MCF 10A (cell line): ENCODE data around the gene NUB1. TPM values are rescaled to one million over a fixed set of nuclear protein-coding genes. Genes with fewer than 3 reads are reported as not detected.

Experiments
- BruUV-seq: library from RNA; stranded (reverse); fragments of 400-500 nt; replicated peaks from 2 replicates; lab custom pipeline; 2021; lab: Mats Ljungman, UMichigan
- CTCF ChIA-PET: fragments of 300-600 bp; sonication (Branson Sonifier 250); formaldehyde crosslinking; extraction: SDS; loops from one replicate; lab custom pipeline; 2021; ENCODE audit warnings: antibody characterized with exemption, inconsistent platforms; lab: Yijun Ruan, JAX
- POLR2A ChIA-PET: fragments of 300-600, 350-650 bp; sonication (Branson Sonifier 250); formaldehyde crosslinking; extraction: SDS; loops from one replicate; lab custom pipeline; 2020; ENCODE audit warnings: antibody characterized with exemption, inconsistent platforms; lab: Yijun Ruan, JAX
- DNase-seq: peaks from one replicate; pipeline ENCODE4 v3.0.0-alpha.2; 2018; ENCODE audit not compliant: unreplicated experiment
- H3K27ac Mint-ChIP-seq: one replicate; pipeline ENCODE4 v1.8.0; 2022; ENCODE audit warnings: mild to moderate bottlenecking, low read depth, mixed read lengths; ENCODE audit not compliant: unreplicated experiment
- H3K27me3 Mint-ChIP-seq: one replicate; pipeline ENCODE4 v1.8.0; 2022; ENCODE audit warnings: mixed read lengths; ENCODE audit not compliant: insufficient read depth, unreplicated experiment
- H3K36me3 Mint-ChIP-seq: one replicate; pipeline ENCODE4 v1.8.0; 2022; ENCODE audit warnings: mild to moderate bottlenecking, moderate library complexity, mixed read lengths; ENCODE audit not compliant: insufficient read depth, unreplicated experiment
- H3K4me1 Mint-ChIP-seq: one replicate; pipeline ENCODE4 v1.8.0; 2022; ENCODE audit warnings: mixed read lengths; ENCODE audit not compliant: insufficient read depth, unreplicated experiment
- H3K4me3 Mint-ChIP-seq: one replicate; pipeline ENCODE4 v1.8.0; 2022; ENCODE audit warnings: mild to moderate bottlenecking, moderate library complexity, mixed read lengths; ENCODE audit not compliant: unreplicated experiment
- H3K9me3 Mint-ChIP-seq: one replicate; pipeline ENCODE4 v1.8.0; 2022; ENCODE audit warnings: mixed read lengths; ENCODE audit not compliant: unreplicated experiment
- CTCF ChIP-seq: fragments of 200-600 bp; IDR thresholded peaks from one replicate; pipeline ENCODE4 v1.8.0; 2022; ENCODE audit warnings: antibody characterized with exemption, mild to moderate bottlenecking; ENCODE audit not compliant: unreplicated experiment
- intact Hi-C: fragments of 100-400 bp; cut with micrococcal nuclease; formaldehyde crosslinking; loops from 2 replicates; pipeline ENCODE4 v1.14.1; 2022
- total RNA-seq: library from RNA; stranded (reverse); gene quantifications from 2 replicates; pipeline ENCODE4 v1.2.3, GENCODE V29; 2022

NUB1 gene
- total RNA-seq, 1 experiment from 2014 or later: 53.3 TPM

GRCh38 chr7:151398446-151399304 is 57.1 kb downstream of the NUB1 start:
- CTCF ChIA-PET: interaction anchor here (0.7 to 1.8 kb wide), 4 partner anchors 30 to 50 kb away, joined by 3 to 4 read pairs (median 4); no protein-coding TSS in a partner anchor

GRCh38 chr7:151399305-151399601 is 57.6 kb downstream of the NUB1 start:
- Mint-ChIP-seq H3K27me3 (no peaks in the 10 kb centered on the region), H3K4me3 (no peak overlapping the region), H3K4me1 (peaks cover 8% of the 10 kb centered on the region), H3K27ac (no peak overlapping the region), H3K9me3 (no peaks in the 10 kb centered on the region), H3K36me3 (no peaks in the 10 kb centered on the region)
- POLR2A ChIA-PET: interaction anchor here (0.9 kb wide), 1 partner anchor 15 kb away, joined by 3 read pairs; no protein-coding TSS in a partner anchor
- no peak for TF ChIP-seq CTCF
- CTCF ChIA-PET: interaction anchor here (0.7 to 1.1 kb wide), 3 partner anchors 31 to 50 kb away, joined by 3 to 4 read pairs (median 3); no protein-coding TSS in a partner anchor
- intact Hi-C loops: no loop called here
- DNase-seq: no peak
- no TSS peak for BruUV-seq

More at GRCh38 chr7:151398446-151399304, 57.1 kb downstream of the NUB1 start:
- BruUV-seq: no TSS peak
- Mint-ChIP-seq H3K4me1 (peaks cover 2% of the 10 kb centered on the region), H3K27me3 (peaks cover under 1% of the 10 kb centered on the region), H3K36me3 (no peaks in the 10 kb centered on the region), H3K9me3 (no peaks in the 10 kb centered on the region), H3K4me3 (no peak overlapping the region), H3K27ac (no peak overlapping the region)
- no peak for DNase-seq
- TF ChIP-seq CTCF: no peak
- POLR2A ChIA-PET: no interaction called here
- intact Hi-C loops: no loop called here

GRCh38 chr7:151399906-151400305 is 58.3 kb downstream of the NUB1 start:
- intact Hi-C loops: no loop called here
- DNase-seq: no peak
- H3K4me3 Mint-ChIP-seq: no peak overlapping the region
- no TSS peak for BruUV-seq
- H3K36me3 Mint-ChIP-seq: no peaks in the 10 kb centered on the region
- POLR2A ChIA-PET: interaction anchor here (0.7 to 0.9 kb wide), 2 partner anchors 15 to 249 kb away, joined by 3 read pairs; no protein-coding TSS in a partner anchor
- TF ChIP-seq CTCF: no peak
- no peak overlapping the region for H3K27ac Mint-ChIP-seq
- H3K27me3 Mint-ChIP-seq: no peaks in the 10 kb centered on the region
- peaks cover 9% of the 10 kb centered on the region for H3K4me1 Mint-ChIP-seq
- CTCF ChIA-PET: interaction anchor here (0.7 to 1.1 kb wide), 4 partner anchors 31 to 359 kb away, joined by 3 read pairs; no protein-coding TSS in a partner anchor
- no peaks in the 10 kb centered on the region for H3K9me3 Mint-ChIP-seq

GRCh38 chr7:151400626-151401315 is 59.2 kb downstream of the NUB1 start:
- no peak overlapping the region for H3K27ac Mint-ChIP-seq
- intact Hi-C loops: no loop called here
- ChIA-PET POLR2A (interaction anchor here (0.7 kb wide), 1 partner anchor 250 kb away, joined by 3 read pairs; no protein-coding TSS in a partner anchor), CTCF (interaction anchor here (0.7 kb wide), 1 partner anchor 358 kb away, joined by 3 read pairs; no protein-coding TSS in a partner anchor)
- BruUV-seq: no TSS peak
- H3K4me1 Mint-ChIP-seq: peaks cover 9% of the 10 kb centered on the region
- no peak for TF ChIP-seq CTCF
- no peaks in the 10 kb centered on the region for H3K27me3 Mint-ChIP-seq
- H3K9me3 Mint-ChIP-seq: no peaks in the 10 kb centered on the region
- DNase-seq: no peak
- H3K4me3 Mint-ChIP-seq: no peak overlapping the region
- H3K36me3 Mint-ChIP-seq: no peaks in the 10 kb centered on the region
